NCI-H1694 treated with DMSO at 0.1 percent for 48 hours (cell line): ENCODE data around the gene LRRC14B.
"Not testable (repeated sequence)": the region's sequence is repeated elsewhere in the genome, so short reads cannot be mapped to it uniquely, and the experiment has no call there.

Source experiments
- DNase-seq: peaks from one replicate; lab custom pipeline; 2025; lab: John Stamatoyannopoulos, UW

LRRC14B gene

DNA sequence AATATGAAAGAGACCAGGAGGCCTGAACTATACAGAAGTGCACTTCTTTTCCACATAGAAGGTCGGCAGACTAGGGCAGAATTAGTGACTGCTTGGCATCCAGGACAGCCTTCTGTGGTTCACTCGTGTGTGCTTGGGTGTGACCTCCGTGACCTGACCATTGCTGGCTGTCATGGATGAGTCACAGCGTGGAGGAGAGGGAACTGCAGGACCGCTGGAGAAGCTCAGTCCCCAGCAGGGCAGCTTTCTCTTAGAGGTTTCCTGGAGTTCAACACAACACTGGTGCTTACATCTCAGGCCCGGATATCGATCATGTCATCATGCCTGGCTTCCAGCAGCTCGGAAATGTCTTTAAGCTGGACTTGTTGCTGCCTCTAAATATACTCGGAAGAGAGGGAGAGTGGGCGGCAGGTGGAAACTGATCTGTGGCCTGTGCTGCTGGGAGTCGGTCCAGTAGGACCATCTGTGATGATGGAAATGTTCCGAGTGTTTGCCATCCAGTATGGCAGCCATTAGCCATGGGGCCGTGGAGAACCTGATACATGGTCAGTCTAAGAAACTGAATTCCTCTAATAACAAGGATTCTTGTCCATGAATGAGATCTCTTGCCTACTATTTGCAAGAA is 49.9 kb downstream of the LRRC14B start:
- not testable (repeated sequence) for DNase-seq

DNA sequence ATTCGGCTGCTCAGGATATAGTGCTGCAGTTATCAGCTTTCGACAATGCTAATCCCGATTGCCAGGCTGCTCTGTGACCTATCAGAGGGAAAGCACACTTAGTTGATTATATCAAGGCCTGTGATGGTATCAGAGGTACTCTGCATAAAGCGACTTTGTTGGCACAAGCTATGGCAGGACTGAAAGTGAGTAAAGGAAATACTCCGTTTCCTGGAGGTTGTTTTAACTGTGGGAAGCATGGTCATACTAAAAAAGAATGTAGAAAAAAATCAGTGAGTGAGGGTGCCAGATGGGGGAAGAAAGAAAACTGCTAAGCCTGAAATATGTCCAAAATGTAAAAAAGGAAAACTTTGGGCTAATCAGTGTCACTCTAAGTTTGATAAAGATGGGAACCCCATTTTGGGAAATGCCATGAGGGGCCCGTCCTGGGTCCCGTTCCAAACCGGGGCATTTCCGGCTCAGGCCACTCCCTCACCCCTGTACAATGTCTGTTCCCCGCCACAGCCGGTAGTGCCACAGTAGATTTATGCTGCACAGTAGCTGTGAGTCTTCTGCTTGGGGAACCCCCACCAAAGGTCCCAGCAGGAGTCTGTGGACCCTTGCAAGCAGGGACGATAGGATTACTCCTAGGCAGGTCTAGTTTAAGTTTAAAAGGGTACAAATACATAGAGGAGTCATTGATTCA is 52.5 kb downstream of the LRRC14B start:
- not testable (repeated sequence) for DNase-seq

GRCh38 chr5:245717-246116 is 54.4 kb downstream of the LRRC14B start:
- DNase-seq = not testable (repeated sequence)
